GM19099 (cell line): ENCODE results near the gene C11orf91.

ENCODE experiments used
- POLR2A ChIP-seq: IDR thresholded peaks from 3 replicates; pipeline ENCODE4 v1.6.1; 2011; ENCODE audit warnings: low read depth; ENCODE audit not compliant: insufficient read length; ENCODE audit errors: extremely low read depth

C11orf91 gene, protein sequence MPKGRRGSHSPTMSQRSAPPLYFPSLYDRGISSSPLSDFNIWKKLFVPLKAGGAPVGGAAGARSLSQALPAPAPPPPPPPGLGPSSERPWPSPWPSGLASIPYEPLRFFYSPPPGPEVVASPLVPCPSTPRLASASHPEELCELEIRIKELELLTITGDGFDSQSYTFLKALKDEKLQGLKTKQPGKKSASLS

DNA sequence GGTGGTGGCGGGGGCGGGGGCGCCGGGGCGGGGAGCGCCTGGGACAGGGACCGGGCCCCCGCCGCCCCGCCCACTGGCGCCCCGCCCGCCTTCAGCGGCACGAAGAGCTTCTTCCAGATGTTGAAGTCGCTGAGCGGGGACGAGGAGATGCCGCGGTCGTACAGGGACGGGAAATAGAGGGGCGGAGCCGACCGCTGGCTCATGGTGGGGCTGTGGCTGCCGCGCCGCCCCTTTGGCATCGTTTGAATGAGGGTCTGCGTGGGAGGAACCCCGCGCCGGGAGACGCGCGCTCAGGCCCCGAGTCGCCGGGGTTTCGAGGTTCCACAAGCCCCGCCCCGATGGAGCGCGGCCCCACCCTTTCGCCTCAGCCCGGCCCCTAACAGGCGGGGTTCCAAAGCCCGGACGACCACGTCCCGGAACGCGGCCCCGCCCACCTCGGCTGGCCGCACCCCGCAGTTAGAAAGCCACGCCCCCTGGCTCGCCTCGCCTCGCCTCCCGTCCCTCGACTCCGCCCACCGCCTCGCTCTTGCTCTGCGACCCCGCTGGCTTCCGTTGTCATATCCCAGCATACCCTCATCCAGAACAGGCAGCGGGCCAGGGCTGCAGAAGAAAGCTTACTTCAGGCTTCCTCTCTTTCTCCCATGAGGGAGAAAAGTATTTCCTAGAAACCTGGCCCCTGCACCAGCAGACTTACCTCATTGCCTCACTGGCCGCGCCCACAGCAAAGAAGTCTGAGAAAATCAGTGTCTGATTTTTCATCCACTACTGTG is at the start of gene C11orf91:
Gene C11orf91 (minus strand): TSS at position 325 of the 770 bp plus-strand sequence. CDS start 86 bp downstream, at position 239.
- peak; percentile 34 for TF ChIP-seq POLR2A

DNA sequence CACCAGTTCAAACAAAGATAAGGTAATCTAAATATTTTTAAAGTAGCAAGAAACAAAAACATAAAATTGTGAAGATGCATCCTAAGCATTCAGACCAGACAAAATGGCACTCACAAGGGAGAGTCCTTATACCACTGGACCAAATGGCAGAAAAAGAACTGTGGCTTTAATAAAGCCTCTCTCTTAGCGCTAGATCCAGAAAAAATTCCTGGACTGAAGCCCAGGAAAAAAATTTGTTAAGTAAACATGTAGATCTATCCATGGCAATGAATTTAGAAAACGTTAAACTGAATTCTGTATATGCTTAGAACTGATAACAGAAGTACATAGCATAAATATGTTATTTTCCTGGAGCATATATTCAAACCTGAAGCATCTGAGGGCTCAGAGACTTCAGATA is 47.4 kb upstream of the C11orf91 start:
- no peak for TF ChIP-seq POLR2A

- TF ChIP-seq POLR2A: no peak
These were observed 42.7 kb upstream of the C11orf91 start for GRCh38 chr11:33743291-33743690.

DNA sequence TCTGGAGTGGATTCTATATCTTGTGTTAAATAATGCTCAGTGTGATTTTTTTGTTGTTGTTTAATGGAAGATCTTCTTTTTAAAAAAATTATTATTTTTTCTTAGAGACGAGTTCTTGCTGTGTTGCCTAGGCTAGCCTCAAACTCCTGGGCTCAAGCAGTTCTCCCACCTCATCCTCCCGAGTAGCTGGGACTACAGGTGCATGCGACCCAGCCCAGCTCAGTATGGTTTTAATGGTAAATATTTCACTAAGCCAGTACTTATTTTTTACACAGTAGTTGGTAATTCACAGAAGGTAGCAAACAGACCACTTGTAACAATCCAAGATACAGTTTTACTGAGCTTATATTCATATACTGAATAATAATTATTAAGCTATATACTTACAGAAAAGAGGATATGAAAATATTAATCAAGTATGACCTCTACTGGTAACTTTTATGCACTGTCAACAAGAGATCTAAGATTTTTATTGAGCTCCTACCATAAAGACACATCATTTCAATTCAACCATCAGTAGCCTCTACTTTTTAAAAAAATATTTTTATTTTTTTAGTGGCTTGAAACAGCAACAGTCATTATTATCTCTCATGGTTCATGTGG is 41.7 kb upstream of the C11orf91 start:
- no peak for TF ChIP-seq POLR2A

GRCh38 chr11:33741806-33742205 is 41.2 kb upstream of the C11orf91 start:
- no peak for TF ChIP-seq POLR2A

GRCh38 chr11:33737362-33737821 is 36.8 kb upstream of the C11orf91 start:
- TF ChIP-seq POLR2A: no peak

DNA sequence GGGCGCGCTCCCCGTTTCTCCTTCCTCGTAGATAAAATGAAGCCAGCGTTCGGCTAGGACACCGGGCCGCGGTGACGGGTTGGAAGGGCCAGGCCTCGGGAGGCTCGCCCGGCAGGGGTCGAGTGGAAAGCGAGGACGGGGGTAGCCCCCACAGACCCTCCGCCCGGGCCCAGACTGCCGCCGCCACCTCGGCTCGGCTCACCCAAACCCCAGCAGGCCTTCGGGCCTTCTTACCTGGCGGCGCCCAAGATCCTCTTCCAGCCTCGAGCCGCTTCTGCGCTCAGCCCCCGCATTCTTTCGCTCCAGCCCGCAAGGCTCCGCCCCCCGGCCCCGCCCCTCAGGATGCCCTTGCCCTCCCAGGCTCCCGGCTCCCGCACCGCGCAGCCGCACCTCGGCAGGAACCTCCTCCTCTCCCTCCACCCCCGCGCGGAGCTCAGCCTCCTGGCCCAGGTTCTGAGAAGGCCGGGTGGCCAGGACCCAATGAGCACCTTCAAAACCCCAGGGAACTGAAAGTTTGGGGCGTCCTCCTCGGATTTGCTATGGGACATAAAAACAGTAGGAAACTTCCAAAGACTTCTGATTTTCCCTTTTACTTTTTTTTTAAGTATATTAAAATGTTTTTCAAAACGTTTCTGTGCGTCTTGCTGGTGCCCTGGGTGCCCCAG is 35.7 kb upstream of the C11orf91 start, which contains the start of gene CD59:
Gene CD59 (minus strand): TSS at position 276 of the 665 bp plus-strand sequence. CDS start 13,978 bp downstream, outside the sequence.
- peak; percentile 84 for TF ChIP-seq POLR2A

GRCh38 chr11:33735271-33736147 is 34.9 kb upstream of the C11orf91 start:
- no peak for TF ChIP-seq POLR2A

DNA sequence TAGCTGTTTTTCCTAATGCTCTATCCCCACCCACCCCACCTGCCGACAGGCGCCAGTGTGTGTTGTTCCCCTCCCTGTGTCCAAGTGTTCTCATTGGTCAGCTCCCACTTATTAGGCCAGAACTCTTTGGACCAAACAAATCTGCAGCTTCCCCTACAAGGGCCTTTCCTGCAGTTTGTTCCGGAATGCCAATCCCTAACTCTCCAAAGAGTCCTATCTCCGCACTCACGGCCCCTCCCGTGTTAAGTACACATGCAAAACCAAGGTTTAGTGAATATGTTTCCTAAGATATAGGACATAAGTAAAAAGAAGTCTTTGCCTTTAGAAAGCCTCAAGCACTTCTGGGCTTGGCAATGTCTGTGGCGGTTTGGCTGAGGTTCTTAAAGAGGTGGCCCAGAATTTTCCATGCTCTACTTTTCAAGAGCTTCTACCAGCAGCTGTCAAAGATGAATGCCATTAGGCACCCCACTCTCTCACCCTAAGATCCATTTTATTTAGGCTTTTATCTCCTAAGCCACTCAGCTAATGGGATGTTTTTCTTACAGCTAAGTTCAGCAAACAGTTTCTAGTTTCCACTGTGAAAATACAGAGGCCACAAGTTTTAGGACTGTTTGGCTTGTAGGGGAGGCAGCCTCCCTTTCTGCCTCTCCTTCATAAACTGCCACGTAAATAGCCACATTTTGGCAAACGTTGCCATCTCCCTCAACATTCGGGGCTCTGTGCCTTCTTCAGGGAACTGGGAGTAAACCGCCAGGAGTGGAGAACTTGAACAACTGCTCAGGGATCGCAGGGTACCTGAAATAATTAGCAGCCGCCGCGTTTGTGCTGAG is 34.0 kb upstream of the C11orf91 start:
- no peak for TF ChIP-seq POLR2A

GRCh38 chr11:33733980-33734379 is 33.4 kb upstream of the C11orf91 start:
- TF ChIP-seq POLR2A: no peak

- no peak for TF ChIP-seq POLR2A
These were observed 31.3 kb upstream of the C11orf91 start for GRCh38 chr11:33731723-33732531.

GRCh38 chr11:33730716-33731115 is 30.1 kb upstream of the C11orf91 start:
- no peak for TF ChIP-seq POLR2A

DNA sequence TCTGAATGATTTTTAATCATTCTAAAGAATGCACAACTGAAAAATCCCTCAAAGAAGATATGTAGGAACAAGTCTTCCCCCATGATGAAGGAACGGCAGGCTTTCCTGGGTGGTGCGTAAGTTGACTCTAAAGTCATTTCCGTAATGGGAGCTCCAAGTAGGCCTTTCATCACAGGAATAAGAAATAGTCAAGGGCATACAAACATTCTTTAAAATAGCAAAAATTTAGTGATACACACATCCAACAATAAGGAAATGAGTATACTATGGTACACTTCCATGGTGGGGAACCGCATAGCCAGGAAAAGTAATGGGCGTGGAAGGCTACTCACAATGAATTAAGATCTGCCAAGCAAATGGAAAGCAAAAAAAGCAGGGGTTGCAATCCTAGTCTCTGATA is 24.9 kb upstream of the C11orf91 start:
- TF ChIP-seq POLR2A: no peak
